Stomach (tissue), 4 donors: ENCODE results near the gene ATP2B1.

ENCODE experiments used
- EP300 ChIP-seq: sonication (generic); formaldehyde crosslinking; IDR thresholded peaks from one replicate; pipeline ENCODE4 v1.6.1; 2017; ENCODE audit warnings: antibody characterized with exemption
- POLR2A ChIP-seq, 4 donors: fragments of 450-650 bp; IDR thresholded peaks; one replicate each; pipeline ENCODE4 v1.6.1; 2016; ENCODE audit warnings: antibody characterized with exemption in 4 of 4, control low read depth in 2 of 4, mild to moderate bottlenecking in 1 of 4, moderate library complexity in 1 of 4
- POLR2AphosphoS5 ChIP-seq, 3 donors: sonication (generic); formaldehyde crosslinking; IDR thresholded peaks; one replicate each; pipeline ENCODE4 v1.6.1; 2016; ENCODE audit warnings: antibody characterized with exemption in 3 of 3
- TF ChIP-seq, protein P1 (sequence below), 7 experiments: fragments of 450-650 bp in 4 of 7; fragments of 200-600 bp in 3 of 7; sonication (generic) in 3 of 7; IDR thresholded peaks; one replicate each; pipeline ENCODE4 v1.5.1; 2016 to 2019; ENCODE audit warnings: antibody characterized with exemption in 7 of 7, control low read depth in 2 of 7, mild to moderate bottlenecking in 1 of 7

DNA sequence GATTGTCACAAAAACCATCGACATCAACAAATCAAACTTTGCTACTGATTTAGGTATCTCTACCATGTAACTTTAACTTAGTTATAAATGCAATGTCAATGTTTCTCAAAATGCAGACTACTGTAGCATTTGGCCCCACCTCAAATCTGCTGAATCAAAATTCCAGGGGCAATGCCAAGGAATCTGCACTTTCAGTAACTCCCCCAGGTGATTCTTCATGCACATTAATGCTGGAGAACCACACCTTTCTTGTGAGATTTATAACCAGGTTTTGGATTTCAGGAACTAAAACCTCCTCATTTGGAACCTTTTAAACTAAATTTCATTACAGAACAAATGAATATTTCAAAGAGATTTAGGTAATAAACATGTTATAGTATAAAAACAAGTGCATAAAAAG lies 4.9 kb downstream of the ATP2B1 start:
- no peak for TF ChIP-seq POLR2A (IDR thresholded peaks at IDR 0.05)
- no peak for TF ChIP-seq EP300
- TF ChIP-seq, protein P1, sequence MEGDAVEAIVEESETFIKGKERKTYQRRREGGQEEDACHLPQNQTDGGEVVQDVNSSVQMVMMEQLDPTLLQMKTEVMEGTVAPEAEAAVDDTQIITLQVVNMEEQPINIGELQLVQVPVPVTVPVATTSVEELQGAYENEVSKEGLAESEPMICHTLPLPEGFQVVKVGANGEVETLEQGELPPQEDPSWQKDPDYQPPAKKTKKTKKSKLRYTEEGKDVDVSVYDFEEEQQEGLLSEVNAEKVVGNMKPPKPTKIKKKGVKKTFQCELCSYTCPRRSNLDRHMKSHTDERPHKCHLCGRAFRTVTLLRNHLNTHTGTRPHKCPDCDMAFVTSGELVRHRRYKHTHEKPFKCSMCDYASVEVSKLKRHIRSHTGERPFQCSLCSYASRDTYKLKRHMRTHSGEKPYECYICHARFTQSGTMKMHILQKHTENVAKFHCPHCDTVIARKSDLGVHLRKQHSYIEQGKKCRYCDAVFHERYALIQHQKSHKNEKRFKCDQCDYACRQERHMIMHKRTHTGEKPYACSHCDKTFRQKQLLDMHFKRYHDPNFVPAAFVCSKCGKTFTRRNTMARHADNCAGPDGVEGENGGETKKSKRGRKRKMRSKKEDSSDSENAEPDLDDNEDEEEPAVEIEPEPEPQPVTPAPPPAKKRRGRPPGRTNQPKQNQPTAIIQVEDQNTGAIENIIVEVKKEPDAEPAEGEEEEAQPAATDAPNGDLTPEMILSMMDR (IDR thresholded peaks at IDR 0.05): no peak
- TF ChIP-seq POLR2AphosphoS5 (IDR thresholded peaks at IDR 0.05): no peak
